Coronary artery (tissue), 2 donors: Measurements from ENCODE around the gene OLFM3.

Experiments
- DNase-seq: peaks from one replicate; pipeline ENCODE4 v3.0.0-alpha.2; 2017; ENCODE audit warnings: low spot score
- H3K27ac ChIP-seq, 2 donors: fragments of 200-600 bp; sonication (generic); one replicate each; pipeline ENCODE4 v1.5.1; 2016 to 2019
- H3K4me3 ChIP-seq: fragments of 200-600 bp; sonication (generic); 2 replicates; pipeline ENCODE4 v1.5.1; 2016; ENCODE audit warnings: mild to moderate bottlenecking, moderate library complexity
- CTCF ChIP-seq: fragments of 200-600 bp; sonication (generic); IDR thresholded peaks from one replicate; pipeline ENCODE4 v1.5.1; 2019; ENCODE audit warnings: antibody characterized with exemption

OLFM3 gene

GRCh38 chr1:101797722-101798121 lies 199.0 kb downstream of the OLFM3 start:
- H3K4me3 ChIP-seq = no peak overlapping the region
- no peak for DNase-seq
- no peak for TF ChIP-seq CTCF
- no peak overlapping the region for H3K27ac ChIP-seq

- no peak overlapping the region for H3K27ac ChIP-seq
- TF ChIP-seq CTCF = no peak
- DNase-seq = no peak
- H3K4me3 ChIP-seq = no peak overlapping the region
Observed at GRCh38 chr1:101781201-101781831, 215.4 kb downstream of the OLFM3 start.

- no peak overlapping the region for H3K27ac ChIP-seq
- H3K4me3 ChIP-seq = no peak overlapping the region
- no peak for TF ChIP-seq CTCF
- DNase-seq = no peak
Observed at GRCh38 chr1:101769520-101769919, 227.2 kb downstream of the OLFM3 start.

GRCh38 chr1:101757985-101758384 lies 238.7 kb downstream of the OLFM3 start:
- no peak for DNase-seq
- TF ChIP-seq CTCF = no peak
- Histone ChIP-seq H3K27ac (no peak overlapping the region), H3K4me3 (no peak overlapping the region)

- Histone ChIP-seq H3K27ac (no peak overlapping the region), H3K4me3 (no peak overlapping the region)
- TF ChIP-seq CTCF = no peak
- no peak for DNase-seq
Observed at GRCh38 chr1:101756411-101756810, 240.3 kb downstream of the OLFM3 start.
